ENCODE results near the gene MYO9A.

DNA sequence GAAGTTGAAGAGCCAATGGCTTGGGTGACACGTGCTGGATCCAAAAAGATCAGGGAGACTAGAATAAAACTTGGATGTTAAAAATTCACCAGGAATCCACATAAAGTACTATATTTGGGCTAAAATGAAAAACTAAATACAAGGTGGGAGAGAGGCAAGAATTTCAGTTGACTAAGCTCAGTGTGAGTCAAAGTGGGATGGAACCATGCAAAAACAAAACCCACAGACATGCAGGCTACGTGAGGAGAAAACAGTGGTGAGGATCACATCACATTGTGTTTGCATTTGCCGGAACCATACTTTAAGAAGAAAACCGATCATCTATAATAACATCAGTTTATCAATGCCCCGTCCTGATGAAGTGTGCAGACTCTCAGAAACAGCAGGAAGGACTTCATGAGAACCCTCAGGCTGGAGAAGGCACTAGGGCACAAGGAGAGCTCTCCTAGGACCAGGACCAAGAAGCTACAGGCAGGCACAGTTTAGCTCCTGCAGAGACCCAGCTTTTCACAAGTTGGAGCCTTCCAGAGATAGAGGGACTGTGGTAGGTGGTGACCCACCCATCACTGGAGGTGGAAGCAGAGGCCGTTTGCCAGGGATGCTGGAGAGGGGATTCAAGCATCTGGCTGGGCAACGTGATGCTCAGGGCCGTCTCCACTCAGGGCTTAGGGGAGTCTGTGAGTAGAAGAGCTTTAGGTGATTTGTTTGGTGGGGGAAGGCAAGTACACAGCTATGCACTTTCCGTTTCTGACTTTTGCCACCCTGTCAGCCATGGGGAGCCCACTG is 336.6 kb downstream of the MYO9A start:
- TF ChIP-seq, protein P1, sequence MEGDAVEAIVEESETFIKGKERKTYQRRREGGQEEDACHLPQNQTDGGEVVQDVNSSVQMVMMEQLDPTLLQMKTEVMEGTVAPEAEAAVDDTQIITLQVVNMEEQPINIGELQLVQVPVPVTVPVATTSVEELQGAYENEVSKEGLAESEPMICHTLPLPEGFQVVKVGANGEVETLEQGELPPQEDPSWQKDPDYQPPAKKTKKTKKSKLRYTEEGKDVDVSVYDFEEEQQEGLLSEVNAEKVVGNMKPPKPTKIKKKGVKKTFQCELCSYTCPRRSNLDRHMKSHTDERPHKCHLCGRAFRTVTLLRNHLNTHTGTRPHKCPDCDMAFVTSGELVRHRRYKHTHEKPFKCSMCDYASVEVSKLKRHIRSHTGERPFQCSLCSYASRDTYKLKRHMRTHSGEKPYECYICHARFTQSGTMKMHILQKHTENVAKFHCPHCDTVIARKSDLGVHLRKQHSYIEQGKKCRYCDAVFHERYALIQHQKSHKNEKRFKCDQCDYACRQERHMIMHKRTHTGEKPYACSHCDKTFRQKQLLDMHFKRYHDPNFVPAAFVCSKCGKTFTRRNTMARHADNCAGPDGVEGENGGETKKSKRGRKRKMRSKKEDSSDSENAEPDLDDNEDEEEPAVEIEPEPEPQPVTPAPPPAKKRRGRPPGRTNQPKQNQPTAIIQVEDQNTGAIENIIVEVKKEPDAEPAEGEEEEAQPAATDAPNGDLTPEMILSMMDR (conservative IDR thresholded peaks at IDR 0.05; ENCODE audit: low read depth, low read length), result no peak
- TF ChIP-seq EZH2 (IDR thresholded peaks at IDR 0.05; ENCODE audit: borderline replicate concordance, low read depth, low read length, poor library complexity, severe bottlenecking), result no peak
